ENCODE results near the gene CPA5. TPM values are rescaled to one million over a fixed set of nuclear protein-coding genes. Genes with fewer than 3 reads are reported as not detected.

CPA5 gene
- total RNA-seq, 2 experiments from 2014 or later: not detected

DNA sequence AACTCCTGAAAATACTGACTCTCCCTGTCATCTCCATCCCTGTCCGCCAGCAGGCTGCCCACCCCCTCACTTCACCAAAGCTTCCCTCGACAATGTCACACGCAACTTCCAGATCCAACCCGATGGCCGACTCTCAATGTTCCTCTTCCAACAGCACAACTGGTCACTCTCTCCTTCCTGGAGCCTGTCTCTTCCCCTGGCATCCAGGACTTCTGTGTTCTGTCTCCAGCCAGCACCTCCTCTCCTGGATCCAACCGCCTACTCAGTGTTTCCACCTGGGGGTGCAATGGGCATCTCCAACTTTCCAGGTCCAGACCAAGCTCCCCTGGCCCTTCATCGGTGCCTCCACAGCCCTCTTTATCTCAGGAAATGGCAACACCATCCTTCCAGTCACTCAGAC lies 8.6 kb downstream of the CPA5 start:
- Histone ChIP-seq H3K27me3 (ENCODE audit: control insufficient read depth in 1 of 2, insufficient read depth in 2 of 2, low read length in 2 of 2) (no peaks in the 10 kb centered on the region), H3K4me1 (ENCODE audit: insufficient read depth, low read length) (peaks cover 7% of the 10 kb centered on the region), H3K36me3 (ENCODE audit: insufficient read depth, low read length) (no peaks in the 10 kb centered on the region), H3K4me3 (ENCODE audit: low read length) (no peak overlapping the region), H3K9me3 (ENCODE audit: control insufficient read depth in 1 of 2, insufficient read depth in 1 of 2, low read length in 2 of 2) (no peaks in the 10 kb centered on the region), H3K27ac (ENCODE audit: low read depth in 1 of 2, low read length in 2 of 2) (no peak overlapping the region)
- ATAC-seq (ENCODE audit: poor library complexity) (no peak), DNase-seq (no peak)
- ChIA-PET CTCF (no interaction called here), POLR2A (no interaction called here)
- H3K36me3 Mint-ChIP-seq (ENCODE audit: low read depth): no peaks in the 10 kb centered on the region
- intact Hi-C loops (cut with DNase I, micrococcal nuclease): no loop called here
- H3K9me3 Mint-ChIP-seq: no peaks in the 10 kb centered on the region
- no peak overlapping the region for H3K4me3 Mint-ChIP-seq
- TF ChIP-seq CTCF (IDR thresholded peaks at IDR 0.05): no peak
- H3K27me3 Mint-ChIP-seq: no peaks in the 10 kb centered on the region
- no peak overlapping the region for H3K27ac Mint-ChIP-seq
- no peaks in the 10 kb centered on the region for H3K4me1 Mint-ChIP-seq (ENCODE audit: low read depth)

DNA sequence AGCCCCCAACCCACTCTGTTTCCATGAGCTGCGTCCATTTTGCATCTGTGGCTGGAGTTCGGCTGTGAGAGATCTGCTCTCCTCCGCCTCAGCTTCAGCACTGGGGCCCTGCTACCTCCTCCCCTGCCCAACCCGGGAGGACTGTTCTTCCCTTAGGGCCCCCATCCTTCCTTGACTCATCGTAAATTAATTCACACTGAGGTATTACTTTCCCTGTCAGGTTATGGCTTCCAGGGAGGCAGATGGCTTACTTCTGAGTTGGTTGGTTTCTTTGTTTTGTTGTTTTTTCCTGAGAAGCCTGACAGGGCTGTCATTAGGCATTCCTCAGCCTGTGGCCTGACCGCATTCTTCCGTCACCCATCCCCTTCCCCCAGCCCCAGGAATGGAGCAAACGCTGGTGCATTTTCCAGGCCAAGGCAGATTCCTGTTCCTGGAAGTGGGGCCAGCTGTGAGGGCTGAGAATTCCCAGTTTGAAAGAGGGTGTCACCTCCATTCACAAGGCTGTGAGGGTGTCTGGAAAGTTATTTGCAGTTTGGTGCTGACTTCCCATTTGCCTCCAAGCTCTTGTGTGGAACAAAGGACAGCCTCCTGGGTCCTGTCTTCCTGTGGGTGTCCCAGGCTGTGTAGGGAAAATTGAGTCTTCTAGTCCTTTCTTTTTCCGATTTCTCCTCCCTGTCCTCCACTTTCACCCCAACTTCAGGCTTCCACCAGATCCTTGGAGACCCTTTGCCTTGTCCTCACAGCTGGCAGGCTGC lies 11.7 kb downstream of the CPA5 start:
- Mint-ChIP-seq H3K4me1 (ENCODE audit: low read depth) (no peaks in the 10 kb centered on the region), H3K27ac (no peak overlapping the region), H3K27me3 (no peaks in the 10 kb centered on the region), H3K9me3 (peaks cover 5% of the 10 kb centered on the region), H3K36me3 (ENCODE audit: low read depth) (no peaks in the 10 kb centered on the region), H3K4me3 (no peak overlapping the region)
- intact Hi-C loops (cut with DNase I, micrococcal nuclease): no loop called here
- Histone ChIP-seq H3K27me3 (ENCODE audit: control insufficient read depth in 1 of 2, insufficient read depth in 2 of 2, low read length in 2 of 2) (no peaks in the 10 kb centered on the region), H3K9me3 (ENCODE audit: control insufficient read depth in 1 of 2, insufficient read depth in 1 of 2, low read length in 2 of 2) (peaks cover 10 to 11% of the 10 kb centered on the region in 2 experiments), H3K4me3 (ENCODE audit: low read length) (no peak overlapping the region), H3K36me3 (ENCODE audit: insufficient read depth, low read length) (no peaks in the 10 kb centered on the region), H3K4me1 (ENCODE audit: insufficient read depth, low read length) (peaks cover 2% of the 10 kb centered on the region), H3K27ac (ENCODE audit: low read depth in 1 of 2, low read length in 2 of 2) (no peak overlapping the region)
- ChIA-PET POLR2A (no interaction called here), CTCF (no interaction called here)
- ATAC-seq (ENCODE audit: poor library complexity): no peak
- TF ChIP-seq CTCF (IDR thresholded peaks at IDR 0.05): no peak
- no peak for DNase-seq

DNA sequence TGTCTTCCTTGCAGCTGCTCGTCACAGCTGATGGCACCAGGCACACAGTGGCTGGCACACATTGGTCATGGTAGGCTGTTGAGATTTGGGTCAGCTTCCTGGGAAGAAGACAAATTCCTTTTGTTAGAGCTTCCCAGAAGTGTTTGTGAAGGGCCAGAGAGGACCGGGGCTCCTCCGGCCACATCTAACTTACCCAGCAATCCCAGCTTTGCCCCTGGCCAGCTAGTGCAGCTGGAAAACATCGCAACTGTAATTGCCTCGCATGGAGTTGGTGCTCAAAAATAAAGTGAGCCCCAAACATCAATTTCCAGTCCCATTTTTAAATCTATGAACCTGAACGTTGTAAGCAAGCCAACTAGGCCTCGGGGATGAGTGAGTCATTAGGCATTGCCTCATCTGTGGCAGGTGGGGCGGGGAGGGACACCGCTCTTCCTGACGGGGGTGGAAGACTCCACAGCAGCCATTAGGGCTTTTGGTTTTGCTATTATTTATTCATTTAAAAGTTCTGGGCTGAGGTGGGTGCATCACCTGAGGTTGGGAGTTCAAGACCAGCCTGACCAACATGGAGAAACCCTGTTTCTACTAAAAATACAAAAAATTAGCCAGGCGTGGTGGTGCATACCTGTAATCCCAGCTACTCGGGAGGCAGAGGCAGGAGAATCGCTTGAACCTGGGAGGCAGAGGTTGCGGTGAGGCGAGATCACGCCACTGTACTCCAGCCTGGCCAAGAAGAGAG lies 12.4 kb downstream of the CPA5 start:
- no peak overlapping the region for H3K4me3 ChIP-seq (ENCODE audit: low read length)
- DNase-seq: no peak
- H3K4me1 ChIP-seq (ENCODE audit: insufficient read depth, low read length): no peaks in the 10 kb centered on the region
- Mint-ChIP-seq H3K9me3 (peaks cover 5% of the 10 kb centered on the region), H3K27ac (no peak overlapping the region), H3K4me3 (no peak overlapping the region), H3K27me3 (no peaks in the 10 kb centered on the region), H3K4me1 (ENCODE audit: low read depth) (no peaks in the 10 kb centered on the region), H3K36me3 (ENCODE audit: low read depth) (no peaks in the 10 kb centered on the region)
- H3K36me3 ChIP-seq (ENCODE audit: insufficient read depth, low read length): no peaks in the 10 kb centered on the region
- POLR2A ChIA-PET: no interaction called here
- no peak overlapping the region for H3K27ac ChIP-seq (ENCODE audit: low read depth in 1 of 2, low read length in 2 of 2)
- CTCF ChIA-PET: no interaction called here
- intact Hi-C loops (cut with DNase I, micrococcal nuclease): no loop called here
- ATAC-seq (ENCODE audit: poor library complexity): no peak
- TF ChIP-seq CTCF (IDR thresholded peaks at IDR 0.05): no peak
- H3K9me3 ChIP-seq (ENCODE audit: control insufficient read depth in 1 of 2, insufficient read depth in 1 of 2, low read length in 2 of 2): peaks cover 10 to 11% of the 10 kb centered on the region in 2 experiments
- H3K27me3 ChIP-seq (ENCODE audit: control insufficient read depth in 1 of 2, insufficient read depth in 2 of 2, low read length in 2 of 2): peaks cover 0 to under 1% of the 10 kb centered on the region in 2 experiments

All from CD4-positive, alpha-beta T cell (primary cell).